ENCODE data around the gene C10orf95. TPM values are rescaled to one million over a fixed set of nuclear protein-coding genes. Genes with fewer than 3 reads are reported as not detected.

C10orf95 gene
- total and polyA plus RNA-seq, 2 donors (not counting 3 experiments of a cell fraction or from before 2014, with no cell fraction given): 0.08 TPM; not detected in 1

GRCh38 chr10:102411341-102412255 is 39.7 kb downstream of the C10orf95 start:
- ChIA-PET POLR2A (no interaction called here), CTCF (interaction anchor here (0.6 to 2.4 kb wide), 6 partner anchors 8 to 68 kb away, joined by 3 to 8 read pairs (median 4); no protein-coding TSS in a partner anchor)
- no peak overlapping the region for H3K4me3 ChIP-seq (replicated peaks in 1 of 3; ENCODE audit: insufficient read depth in 1 of 3, low read depth in 1 of 3, low read length in 3 of 3)
- peaks cover 40 to 53% of the 10 kb centered on the region in 2 experiments for H3K27me3 ChIP-seq (ENCODE audit: control insufficient read depth in 2 of 2, insufficient read depth in 2 of 2, low read length in 2 of 2)
- no TSS peak for BruUV-seq (replicated peaks)
- no peak for FAIRE-seq
- H3K27ac ChIP-seq (ENCODE audit: insufficient read depth, low read depth, low read length): no peak overlapping the region
- no peak overlapping the region for H3K4me2 ChIP-seq (ENCODE audit: insufficient read depth, low read length)
- intact Hi-C loops (cut with micrococcal nuclease): no loop called here
- H3K9me1 ChIP-seq (replicated peaks; ENCODE audit: control insufficient read depth, extremely low read depth, insufficient read depth, low read length): no peaks in the 10 kb centered on the region
- no peak for DNase-seq (ENCODE audit: low read depth, low spot score)
- no peak overlapping the region for H2AFZ ChIP-seq (ENCODE audit: low read depth, low read length)
- H3K9me3 ChIP-seq (replicated peaks; ENCODE audit: control insufficient read depth, insufficient read depth, low read length): no peaks in the 10 kb centered on the region
- TF ChIP-seq MAX (IDR thresholded peaks at IDR 0.05; ENCODE audit: insufficient read depth, insufficient read length) (no peak), EZH2 (IDR thresholded peaks at IDR 0.05; ENCODE audit: borderline replicate concordance, low read depth, low read length, severe bottlenecking) (no peak), POLR2AphosphoS5 (IDR thresholded peaks at IDR 0.05; ENCODE audit: insufficient read depth, low read depth, low read length) (no peak), MYC (IDR thresholded peaks at IDR 0.05; ENCODE audit: low read depth, low read length) (no peak), JUN (IDR thresholded peaks at IDR 0.05; ENCODE audit: borderline replicate concordance, insufficient read depth, insufficient read length, low read depth) (no peak), FOS (IDR thresholded peaks at IDR 0.05; ENCODE audit: borderline replicate concordance, insufficient read depth, low read length) (no peak), GATA2 (IDR thresholded peaks at IDR 0.05; ENCODE audit: insufficient read depth, insufficient read length, low read depth, low read length) (no peak), CTCF (IDR thresholded peaks at IDR 0.05; ENCODE audit: extremely low read depth in 1 of 2, insufficient read depth in 1 of 2, low read depth in 1 of 2, low read length in 2 of 2) (no peak), POLR2A (IDR thresholded peaks at IDR 0.05; ENCODE audit: low read depth, low read length) (no peak)
- H3K9ac ChIP-seq (replicated peaks; ENCODE audit: extremely low read depth, insufficient read depth, low read length): no peak overlapping the region
- H3K36me3 ChIP-seq (ENCODE audit: control insufficient read depth in 2 of 2, extremely low read depth in 1 of 2, insufficient read depth in 2 of 2, low read length in 2 of 2): no peaks in the 10 kb centered on the region
- no peaks in the 10 kb centered on the region for H4K20me1 ChIP-seq (replicated peaks; ENCODE audit: control insufficient read depth, extremely low read depth, insufficient read depth, low read length)
- dilution Hi-C loops (cut with MboI; ENCODE audit: extremely low pct_ligation_motif_present, low sequenced_read_pairs): no loop called here
- H3K4me1 ChIP-seq (ENCODE audit: control insufficient read depth, extremely low read depth, insufficient read depth, low read length): no peaks in the 10 kb centered on the region
- no peaks in the 10 kb centered on the region for H3K79me2 ChIP-seq (ENCODE audit: control insufficient read depth, insufficient read depth, low read length)
